ENCODE measurements around the gene PAMR1.

DNA sequence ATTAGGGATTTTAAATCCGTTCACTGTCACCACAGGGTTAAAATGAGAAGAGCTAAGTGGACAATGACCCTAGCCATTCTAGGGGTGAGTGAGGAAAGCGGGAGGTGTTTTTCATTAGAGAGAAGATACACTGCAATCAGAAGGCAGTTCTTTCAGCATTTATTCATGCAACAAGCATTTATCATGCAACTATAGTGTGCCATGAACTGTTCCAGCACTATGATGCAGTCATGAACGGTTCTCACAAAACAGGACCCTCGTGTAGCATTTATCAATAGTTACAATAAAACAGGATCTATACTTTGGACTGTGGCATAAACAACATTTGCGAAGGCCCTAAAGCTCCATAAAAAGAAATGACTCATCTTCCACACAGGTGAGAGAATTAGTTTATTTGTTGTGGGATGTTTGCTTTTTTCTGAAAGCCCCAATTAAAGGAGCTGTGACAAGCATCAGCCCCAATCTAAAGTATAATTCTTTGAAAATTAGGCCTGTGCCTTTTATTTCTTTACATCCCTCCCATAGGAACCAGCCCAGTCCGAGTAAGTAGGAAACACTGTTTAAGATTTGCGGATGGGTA is 51.5 kb downstream of the PAMR1 start:
- TF ChIP-seq CTCF (conservative IDR thresholded peaks at IDR 0.05), result no peak
- no peak for TF ChIP-seq EZH2 (IDR thresholded peaks at IDR 0.05; ENCODE audit: low read depth)
